ENCODE measurements around the gene ARHGAP32. TPM values are rescaled to one million over a fixed set of nuclear protein-coding genes. Genes with fewer than 3 reads are reported as not detected.
"Not testable (repeated sequence)": the region's sequence is repeated elsewhere in the genome, so short reads cannot be mapped to it uniquely, and the experiment has no call there.

Gene ARHGAP32
- total RNA-seq, 1 donor from 2014 or later, result 9.0 TPM

GRCh38 chr11:129018126-129018525 lies 174.0 kb downstream of the ARHGAP32 start:
- DNase-seq, result no peak

GRCh38 chr11:129013737-129014475 lies 178.2 kb downstream of the ARHGAP32 start:
- no peak for DNase-seq

- no peak for DNase-seq
These were observed 179.2 kb downstream of the ARHGAP32 start for GRCh38 chr11:129012880-129013279.

- DNase-seq, result no peak
These were observed 186.0 kb downstream of the ARHGAP32 start for GRCh38 chr11:129006161-129006560.

GRCh38 chr11:128999165-128999564 lies 193.0 kb downstream of the ARHGAP32 start:
- DNase-seq, result not testable (repeated sequence)

GRCh38 chr11:128988242-128988970 lies 203.7 kb downstream of the ARHGAP32 start:
- no peak for DNase-seq

GRCh38 chr11:128985880-128986279 lies 206.2 kb downstream of the ARHGAP32 start:
- DNase-seq, result no peak

- no peak for DNase-seq
These were observed 209.1 kb downstream of the ARHGAP32 start for GRCh38 chr11:128983023-128983422.

GRCh38 chr11:128981254-128981653 lies 210.9 kb downstream of the ARHGAP32 start:
- DNase-seq, result no peak

GRCh38 chr11:128970598-128971190 lies 221.4 kb downstream of the ARHGAP32 start:
- DNase-seq, result no peak

GRCh38 chr11:128968916-128969315 lies 223.2 kb downstream of the ARHGAP32 start:
- DNase-seq, result no peak

GRCh38 chr11:128967578-128967977 lies 224.5 kb downstream of the ARHGAP32 start:
- DNase-seq, result no peak

GRCh38 chr11:128965485-128965884 lies 226.6 kb downstream of the ARHGAP32 start:
- no peak for DNase-seq

- DNase-seq, result peak; percentile 86
These were observed 227.6 kb downstream of the ARHGAP32 start for GRCh38 chr11:128964463-128964930.

GRCh38 chr11:128963744-128964325 lies 228.3 kb downstream of the ARHGAP32 start:
- no peak for DNase-seq

GRCh38 chr11:128962896-128963295 lies 229.2 kb downstream of the ARHGAP32 start:
- DNase-seq, result no peak

GRCh38 chr11:128961645-128962044 lies 230.5 kb downstream of the ARHGAP32 start:
- no peak for DNase-seq

GRCh38 chr11:128957202-128957482 lies 235.0 kb downstream of the ARHGAP32 start:
- no peak for DNase-seq

GRCh38 chr11:128956401-128957201 lies 235.5 kb downstream of the ARHGAP32 start:
- DNase-seq, result peak; percentile 85

GRCh38 chr11:128955636-128956035 lies 236.5 kb downstream of the ARHGAP32 start:
- no peak for DNase-seq

GRCh38 chr11:128953151-128953550 lies 239.0 kb downstream of the ARHGAP32 start:
- DNase-seq, result no peak

GRCh38 chr11:128949791-128950454 lies 242.2 kb downstream of the ARHGAP32 start:
- DNase-seq, result no peak

Measured in dermis blood vessel endothelial cell (primary cell).